K562 (cell line): ENCODE results near the gene CTRB2. TPM values are rescaled to one million over a fixed set of nuclear protein-coding genes. Genes with fewer than 3 reads are reported as not detected.
A peak's percentile ranks its signal among the peaks of the same experiment; 100 is the strongest.

Source experiments
- ATAC-seq: fragments of 200-7000 bp; cut with Tn5 transposase; 3 replicates; pipeline ENCODE4 v1.9.1; 2020; ENCODE audit warnings: moderate library complexity
- BruUV-seq: library from RNA; stranded (reverse); fragments of 400-500 nt; replicated peaks from 2 replicates; lab custom pipeline; 2021; lab: Mats Ljungman, UMichigan
- CTCF ChIA-PET: fragments of 300-600 bp; formaldehyde crosslinking; extraction: SDS; loops from one replicate; lab custom pipeline; 2021; ENCODE audit warnings: low intra/inter-chr PET ratio; lab: Yijun Ruan, JAX
- POLR2A ChIA-PET: fragments of 300-600, 350-650 bp; sonication (Branson Sonifier 250); formaldehyde crosslinking; extraction: SDS; loops from one replicate; lab custom pipeline; 2021; ENCODE audit warnings: antibody characterized with exemption, inconsistent platforms; lab: Yijun Ruan, JAX
- DNase-seq, 4 experiments: peaks; one replicate each; pipeline versions ENCODE4 v3.0.0 to v3.0.0-alpha.2; 2011 to 2018; ENCODE audit warnings: low spot score in 3 of 4, mixed read lengths in 3 of 4; ENCODE audit errors: extremely low read depth in 1 of 4
- FAIRE-seq: peaks from 2 replicates; lab custom pipeline; 2011; peaks lifted over from hg19 to GRCh38; lab: Jason Lieb, UNC
- H2AFZ ChIP-seq: 2 replicates; pipeline ENCODE4 v1.6.0; 2011; ENCODE audit warnings: low read depth, low read length, control low read depth, inconsistent platforms
- H3K27ac ChIP-seq: fragments of 200-600 bp; 3 replicates; pipeline ENCODE4 v1.8.0; 2011; ENCODE audit warnings: low read depth, mild to moderate bottlenecking, control low read depth, inconsistent platforms, low read length, moderate library complexity, mixed read lengths; ENCODE audit errors: extremely low read depth
- H3K27me3 ChIP-seq, 2 experiments: fragments of 300-600 bp in 1 of 2; 2 replicates in 1 of 2; 3 replicates in 1 of 2; pipeline versions ENCODE4 v1.6.0 to v1.8.0; 2011; ENCODE audit warnings: inconsistent platforms in 2 of 2, low read length in 2 of 2, mild to moderate bottlenecking in 1 of 2, mixed read lengths in 1 of 2, moderate library complexity in 1 of 2; ENCODE audit not compliant: control insufficient read depth in 2 of 2, insufficient read depth in 2 of 2
- H3K36me3 ChIP-seq: fragments of 300-600 bp; 3 replicates; pipeline ENCODE4 v1.8.0; 2011; ENCODE audit warnings: mild to moderate bottlenecking, low read length, inconsistent platforms; ENCODE audit not compliant: control insufficient read depth, insufficient read depth
- H3K4me1 ChIP-seq, 2 experiments: fragments of 200-600 bp in 1 of 2; replicated peaks in 1 of 2; 2 replicates in 1 of 2; 3 replicates in 1 of 2; pipeline versions ENCODE4 v1.5.1 to v1.8.0; 2011; ENCODE audit warnings: inconsistent platforms in 2 of 2, low read length in 2 of 2, mild to moderate bottlenecking in 1 of 2, mixed read lengths in 1 of 2, moderate library complexity in 1 of 2; ENCODE audit not compliant: control insufficient read depth in 2 of 2, insufficient read depth in 2 of 2
- H3K4me2 ChIP-seq: 2 replicates; pipeline ENCODE4 v1.6.1; 2011; ENCODE audit warnings: low read length, control low read depth, inconsistent platforms, mixed read lengths; ENCODE audit not compliant: insufficient read depth
- H3K4me3 ChIP-seq: fragments of 200-600 bp; sonication (generic), shearing (Covaris generic); 2 replicates; pipeline ENCODE4 v1.5.1; 2016; ENCODE audit warnings: control low read depth, inconsistent platforms
- H3K79me2 ChIP-seq: fragments of 200-600 bp; 3 replicates; pipeline ENCODE4 v1.8.0; 2011; ENCODE audit warnings: low read length, inconsistent platforms; ENCODE audit not compliant: control insufficient read depth, insufficient read depth
- H3K9ac ChIP-seq, 2 experiments: 2 replicates each; pipeline versions ENCODE4 v1.6.0 to v1.6.1; 2011; ENCODE audit warnings: low read depth in 2 of 2, low read length in 2 of 2, control low read depth in 1 of 2, inconsistent platforms in 1 of 2, mild to moderate bottlenecking in 1 of 2, mixed read lengths in 1 of 2; ENCODE audit not compliant: insufficient read depth in 1 of 2
- H3K9me1 ChIP-seq: one replicate; pipeline ENCODE4 v1.6.0; 2011; ENCODE audit warnings: inconsistent platforms, mild to moderate bottlenecking, low read length, moderate library complexity; ENCODE audit not compliant: control insufficient read depth, insufficient read depth
- H3K9me3 ChIP-seq: replicated peaks from 2 replicates; pipeline ENCODE4 v1.5.1; 2011; ENCODE audit warnings: low read depth, low read length, inconsistent platforms; ENCODE audit not compliant: control insufficient read depth, insufficient read depth
- H4K20me1 ChIP-seq: replicated peaks from 2 replicates; pipeline ENCODE4 v1.6.1; 2011; ENCODE audit warnings: low read length, inconsistent platforms, mixed read lengths; ENCODE audit not compliant: control insufficient read depth, insufficient read depth
- BRF1 ChIP-seq: IDR thresholded peaks from 3 replicates; pipeline ENCODE4 v1.6.1; 2011; ENCODE audit warnings: borderline replicate concordance, mild to moderate bottlenecking; ENCODE audit not compliant: insufficient read length; ENCODE audit errors: extremely low read depth
- C11orf30 ChIP-seq: fragments of 450-650 bp; IDR thresholded peaks from 2 replicates; pipeline ENCODE4 v1.6.1; 2016; ENCODE audit warnings: low read depth, mild to moderate bottlenecking
- FOSL1 ChIP-seq: fragments of 200-800 bp; sonication (Bioruptor generic); conservative IDR thresholded peaks from 2 replicates; pipeline ENCODE4 v1.6.1; 2016; ENCODE audit warnings: missing genetic modification characterization, missing compliant biosample characterization
- FOXJ3 ChIP-seq: sonication (generic); formaldehyde crosslinking; IDR thresholded peaks from 2 replicates; pipeline ENCODE4 v1.4.0; 2020; ENCODE audit warnings: mild to moderate bottlenecking, missing genetic modification reagents
- HOXB6 ChIP-seq: fragments of 250-450 bp; sonication (Bioruptor Pico); IDR thresholded peaks from 2 replicates; pipeline ENCODE4 v1.5.1; 2022; ENCODE audit warnings: mild to moderate bottlenecking, borderline replicate concordance
- JUND ChIP-seq, 2 experiments: IDR thresholded peaks; 2 replicates in 1 of 2; 3 replicates in 1 of 2; pipeline ENCODE4 v1.6.1; 2011; ENCODE audit warnings: borderline replicate concordance in 2 of 2, low read depth in 2 of 2, low read length in 2 of 2, improper control_type of control experiment in 1 of 2, missing biosample characterization in 1 of 2, missing genetic modification characterization in 1 of 2, missing genetic modification reagents in 1 of 2
- NELFE ChIP-seq: IDR thresholded peaks from 2 replicates; pipeline ENCODE4 v1.6.1; 2011; ENCODE audit warnings: mild to moderate bottlenecking; ENCODE audit not compliant: insufficient read depth, insufficient read length
- NR2F6 ChIP-seq: fragments of 450-650 bp; formaldehyde crosslinking; IDR thresholded peaks from 2 replicates; pipeline ENCODE4 v1.4.0; 2020; ENCODE audit warnings: mild to moderate bottlenecking
- RAD21 ChIP-seq, 2 experiments: fragments of 250-450 bp in 1 of 2; fragments of 450-650 bp in 1 of 2; sonication (Bioruptor Pico) in 1 of 2; formaldehyde crosslinking in 1 of 2; IDR thresholded peaks in 1 of 2; conservative IDR thresholded peaks in 1 of 2; 2 replicates each; pipeline versions ENCODE4 v1.4.0 to v1.8.0; 2020 to 2022; ENCODE audit warnings: mild to moderate bottlenecking in 2 of 2, moderate library complexity in 1 of 2
- RBM17 ChIP-seq: fragments of 200-400 bp; formaldehyde crosslinking; IDR thresholded peaks from 2 replicates; pipeline ENCODE4 v1.6.1; 2017; ENCODE audit warnings: low read depth, mild to moderate bottlenecking, low read length, borderline replicate concordance
- U2AF1 ChIP-seq: fragments of 200-400 bp; formaldehyde crosslinking; optimal IDR thresholded peaks from 2 replicates; pipeline ENCODE3; 2017; ENCODE audit warnings: mild to moderate bottlenecking, low read depth, low read length, moderate library complexity
- ZNF316 ChIP-seq: fragments of 450-650 bp; IDR thresholded peaks from 2 replicates; pipeline ENCODE4 v1.6.1; 2016
- ZNF41 ChIP-seq: fragments of 250-450 bp; sonication (Bioruptor Pico); conservative IDR thresholded peaks from 2 replicates; pipeline ENCODE4 v1.4.0; 2020; ENCODE audit warnings: mild to moderate bottlenecking
- WGBS: fragments of 100-300 bp; shearing (Covaris generic); methylation state at CpG from one replicate; pipeline ENCODE4 v1.1.6; 2016; ENCODE audit warnings: low coverage, mixed read lengths; ENCODE audit not compliant: insufficient coverage; ENCODE audit errors: missing lambda C conversion rate; 5-methylcytosine and 5-hydroxymethylcytosine counted together
- in situ Hi-C: fragments of 300-500 bp; cut with MboI; formaldehyde crosslinking; loops from 4 replicates; pipeline ENCODE4 v1.15.0; 2018; ENCODE audit warnings: inconsistent platforms, mixed read lengths
- intact Hi-C: fragments of 100-400 bp; cut with micrococcal nuclease; formaldehyde crosslinking; loops from 2 replicates; pipeline ENCODE4 v1.14.2; 2022
- polyA plus RNA-seq, 8 experiments: library from polyadenylated mRNA; depleted of rRNA in 4 of 8; stranded (reverse) in 5 of 8; unstranded in 3 of 8; fragments of >200 nt; fragmentation: Nextera tagmentation in 2 of 8; fragmentation: Illumina TruSeq in 1 of 8; extraction: Ambion mirVana in 2 of 8; extraction: Trizol in 1 of 8; gene quantifications; 2 replicates each; pipeline versions ENCODE4 v1.2.1 to v1.2.3, GENCODE V29; 2011 to 2014; ENCODE audit warnings: inconsistent platforms in 1 of 8, missing spikeins in 1 of 8
- total RNA-seq, 7 experiments: library from RNA; depleted of rRNA in 6 of 7; stranded (reverse); fragments of >200 nt in 6 of 7; fragmentation: Illumina TruSeq in 2 of 7; extraction: Trizol in 2 of 7; gene quantifications; 2 replicates each; pipeline versions ENCODE4 v1.2.1 to v1.2.3, GENCODE V29; 2011 to 2021; ENCODE audit warnings: low replicate concordance in 1 of 7
- TF ChIP-seq, protein P1 (sequence below): fragments of 450-650 bp; formaldehyde crosslinking; IDR thresholded peaks from 2 replicates; pipeline ENCODE4 v1.4.0; 2022; ENCODE audit warnings: missing genetic modification characterization

CTRB2 gene
- total and polyA plus RNA-seq, 9 of the 15 experiments (the other 6 are each of a cell fraction or from before 2014, with no cell fraction given): 5.1 TPM; not detected in 8

DNA sequence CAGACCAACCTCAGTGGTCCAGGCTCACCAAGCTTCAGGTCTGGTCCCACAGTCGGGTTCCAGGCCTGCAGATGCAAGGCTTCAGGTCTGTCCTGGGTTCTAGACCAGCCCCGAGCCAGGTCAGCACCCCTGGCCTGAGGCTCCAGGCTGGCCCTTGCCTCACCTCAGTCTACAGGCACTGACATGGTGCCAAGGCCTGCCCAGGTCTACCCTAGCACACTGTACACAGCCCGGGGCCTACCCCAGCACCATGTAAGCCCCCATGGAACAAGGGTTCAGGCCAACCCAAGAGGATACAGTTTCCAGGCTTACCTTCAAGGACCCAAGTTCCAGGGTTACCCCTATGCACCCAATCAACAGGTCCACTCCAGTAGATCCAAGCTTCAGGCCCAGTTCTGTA lies 31.9 kb downstream of the CTRB2 start (continued):
- TF ChIP-seq RAD21 (CRISPR knock-in tag; conservative IDR thresholded peaks at IDR 0.05 in 1 of 2, IDR thresholded peaks at IDR 0.05 in 1 of 2): no peak
- TF ChIP-seq, all 486 proteins: peak for 0

DNA sequence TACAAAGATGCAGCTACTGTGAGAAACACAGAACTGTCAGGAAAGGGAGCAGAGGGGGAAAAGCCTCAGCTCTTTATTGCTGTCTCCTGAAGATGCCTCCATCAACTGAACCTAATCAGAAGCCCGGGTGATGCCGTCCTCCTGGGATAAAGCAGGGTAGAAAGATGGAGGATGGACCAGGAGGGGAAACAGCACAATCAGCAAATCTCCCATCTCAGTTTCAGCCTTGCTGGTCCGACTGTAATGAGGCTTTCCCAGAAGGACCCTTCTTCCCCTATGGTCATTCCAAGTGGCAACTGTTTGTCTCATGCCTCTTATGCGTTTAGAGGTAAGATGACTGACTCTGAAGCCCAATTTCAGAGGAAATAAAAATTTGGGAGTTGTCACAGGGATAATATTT lies 34.4 kb downstream of the CTRB2 start:
- 75% methylated on average over 4 of the region's 4 CpGs for WGBS
- H3K9me3 ChIP-seq: peaks cover 33% of the 10 kb centered on the region
- ChIA-PET POLR2A (interaction anchor here (0.6 to 0.7 kb wide), 3 partner anchors 78 to 408 kb away, joined by 3 read pairs; no protein-coding TSS in a partner anchor), CTCF (no interaction called here)
- ATAC-seq (no peak), DNase-seq (no peak), FAIRE-seq (no peak)
- no peak overlapping the region for H3K4me2 ChIP-seq
- TF ChIP-seq FOSL1 (tag) (no peak), BRF1 (no peak), HOXB6 (no peak), ZNF316 (peak; percentile 58; the same call in 1 of the 2 replicates), NR2F6 (CRISPR knock-in tag) (no peak), ZNF41 (CRISPR knock-in tag) (no peak), RBM17 (no peak), NELFE (no peak), JUND (IDR thresholded peaks at IDR 0.05; ENCODE audit: borderline replicate concordance, low read depth, low read length) (no peak), JUND (tag; IDR thresholded peaks at IDR 0.05; ENCODE audit: borderline replicate concordance, low read depth, low read length) (no peak), C11orf30 (peak; percentile 20; the same call in 1 of the 2 replicates), FOXJ3 (CRISPR knock-in tag) (no peak), U2AF1 (no peak)
- TF ChIP-seq, protein P1, sequence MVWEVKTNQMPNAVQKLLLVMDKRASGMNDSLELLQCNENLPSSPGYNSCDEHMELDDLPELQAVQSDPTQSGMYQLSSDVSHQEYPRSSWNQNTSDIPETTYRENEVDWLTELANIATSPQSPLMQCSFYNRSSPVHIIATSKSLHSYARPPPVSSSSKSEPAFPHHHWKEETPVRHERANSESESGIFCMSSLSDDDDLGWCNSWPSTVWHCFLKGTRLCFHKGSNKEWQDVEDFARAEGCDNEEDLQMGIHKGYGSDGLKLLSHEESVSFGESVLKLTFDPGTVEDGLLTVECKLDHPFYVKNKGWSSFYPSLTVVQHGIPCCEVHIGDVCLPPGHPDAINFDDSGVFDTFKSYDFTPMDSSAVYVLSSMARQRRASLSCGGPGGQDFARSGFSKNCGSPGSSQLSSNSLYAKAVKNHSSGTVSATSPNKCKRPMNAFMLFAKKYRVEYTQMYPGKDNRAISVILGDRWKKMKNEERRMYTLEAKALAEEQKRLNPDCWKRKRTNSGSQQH (CRISPR knock-in tag): no peak
- no peaks in the 10 kb centered on the region for H3K27me3 ChIP-seq
- in situ Hi-C loops: no loop called here
- H3K9me1 ChIP-seq: no peaks in the 10 kb centered on the region
- H3K27ac ChIP-seq: no peak overlapping the region
- H3K79me2 ChIP-seq: no peaks in the 10 kb centered on the region
- H2AFZ ChIP-seq: no peak overlapping the region
- H3K4me1 ChIP-seq: no peaks in the 10 kb centered on the region
- no peaks in the 10 kb centered on the region for H4K20me1 ChIP-seq
- no peak overlapping the region for H3K9ac ChIP-seq
- H3K36me3 ChIP-seq: peaks cover 33% of the 10 kb centered on the region
- no TSS peak for BruUV-seq
- H3K4me3 ChIP-seq: no peak overlapping the region
- intact Hi-C loops: no loop called here
